Colon (tissue), 2 donors: ENCODE measurements around the gene DCAF7.

ENCODE experiments used
- FAIRE-seq: peaks from 2 replicates; lab custom pipeline; 2012; peaks lifted over from hg19 to GRCh38; lab: Jason Lieb, UNC
- donor health status: control.
- donor health status: control.

The DCAF7 gene

DNA sequence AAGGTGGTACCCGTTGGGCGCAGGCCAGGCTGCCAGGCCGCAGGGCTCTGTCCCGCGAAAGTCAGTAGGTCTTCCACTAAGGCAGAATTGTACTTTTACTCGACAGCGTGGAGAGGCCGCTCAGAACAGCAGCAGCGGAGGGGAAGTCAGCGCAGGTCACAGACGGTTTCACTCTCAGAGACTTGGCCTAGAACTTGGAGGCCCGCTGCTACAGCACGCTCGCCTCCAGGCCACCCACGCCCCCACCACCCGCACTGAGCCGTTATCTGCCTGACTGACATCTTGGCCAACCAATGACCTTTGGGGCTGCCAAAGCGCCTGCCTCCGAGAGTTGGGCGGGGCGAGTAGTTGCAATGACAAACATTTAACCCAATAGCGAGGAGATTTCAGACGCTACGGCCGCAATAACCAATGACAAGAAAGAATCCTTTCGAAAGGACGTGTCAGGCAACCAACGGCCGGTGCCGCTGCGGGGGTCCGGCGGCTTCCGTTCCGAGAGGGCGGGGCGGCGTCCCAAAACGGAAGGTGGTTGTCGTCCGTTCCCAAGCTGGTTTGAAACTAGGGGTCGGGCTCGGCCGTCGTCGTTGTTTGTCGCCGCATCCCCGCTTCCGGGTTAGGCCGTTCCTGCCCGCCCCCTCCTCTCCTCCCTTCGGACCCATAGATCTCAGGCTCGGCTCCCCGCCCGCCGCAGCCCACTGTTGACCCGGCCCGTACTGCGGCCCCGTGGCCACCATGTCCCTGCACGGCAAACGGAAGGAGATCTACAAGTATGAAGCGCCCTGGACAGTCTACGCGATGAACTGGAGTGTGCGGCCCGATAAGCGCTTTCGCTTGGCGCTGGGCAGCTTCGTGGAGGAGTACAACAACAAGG, at the start of gene DCAF7:
Gene DCAF7, plus strand, starts transcription at position 532 of the 871 bp plus-strand sequence. Its CDS starts 201 bp downstream, at position 733.
- FAIRE-seq, result no peak

GRCh38 chr17:63500543-63501390, 49.5 kb upstream of the DCAF7 start:
- FAIRE-seq, result no peak

DNA sequence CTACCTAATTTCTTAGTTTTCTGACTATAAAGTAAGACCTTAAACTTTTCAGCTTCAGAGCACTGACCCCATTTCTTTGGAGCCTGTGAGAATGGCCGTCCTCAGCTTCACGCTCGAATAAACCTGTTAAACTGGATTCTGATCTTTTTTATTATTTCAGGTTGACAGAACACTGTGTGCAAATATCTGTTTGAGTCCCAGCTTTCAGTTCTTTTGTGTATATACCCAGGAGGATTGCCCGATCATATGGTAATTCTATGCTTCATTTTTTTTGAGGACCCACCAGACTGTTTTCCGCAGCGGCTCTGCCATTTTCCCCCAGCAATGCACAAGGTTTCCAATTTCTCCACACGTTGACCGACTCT, 47.0 kb upstream of the DCAF7 start:
- FAIRE-seq, result no peak

GRCh38 chr17:63504261-63504660, 46.0 kb upstream of the DCAF7 start:
- no peak for FAIRE-seq

GRCh38 chr17:63505341-63505740, 44.9 kb upstream of the DCAF7 start:
- no peak for FAIRE-seq

DNA sequence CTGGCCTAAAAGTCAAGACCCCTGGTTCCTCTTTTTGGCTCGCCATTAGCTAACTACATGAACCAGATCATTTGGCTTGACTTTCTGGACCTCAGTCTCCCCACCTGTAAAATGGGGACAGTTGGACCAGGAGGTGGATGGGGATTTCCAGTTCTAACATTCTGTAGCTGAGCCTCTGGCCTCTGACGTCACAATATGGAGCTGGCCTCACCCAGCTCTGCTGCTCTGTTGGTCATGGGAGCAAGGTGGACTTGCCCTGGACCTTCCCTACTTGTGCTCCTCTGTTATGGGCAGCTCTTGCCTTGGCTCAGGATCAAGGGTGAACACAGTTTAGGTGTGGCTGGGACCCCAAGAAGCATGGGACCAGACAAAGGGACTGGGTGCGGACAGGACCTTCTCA, 43.6 kb upstream of the DCAF7 start:
- FAIRE-seq, result no peak

- no peak for FAIRE-seq
Measured at GRCh38 chr17:63511331-63511730, 38.9 kb upstream of the DCAF7 start.

- no peak for FAIRE-seq
Measured at GRCh38 chr17:63512388-63512787, 37.9 kb upstream of the DCAF7 start.

DNA sequence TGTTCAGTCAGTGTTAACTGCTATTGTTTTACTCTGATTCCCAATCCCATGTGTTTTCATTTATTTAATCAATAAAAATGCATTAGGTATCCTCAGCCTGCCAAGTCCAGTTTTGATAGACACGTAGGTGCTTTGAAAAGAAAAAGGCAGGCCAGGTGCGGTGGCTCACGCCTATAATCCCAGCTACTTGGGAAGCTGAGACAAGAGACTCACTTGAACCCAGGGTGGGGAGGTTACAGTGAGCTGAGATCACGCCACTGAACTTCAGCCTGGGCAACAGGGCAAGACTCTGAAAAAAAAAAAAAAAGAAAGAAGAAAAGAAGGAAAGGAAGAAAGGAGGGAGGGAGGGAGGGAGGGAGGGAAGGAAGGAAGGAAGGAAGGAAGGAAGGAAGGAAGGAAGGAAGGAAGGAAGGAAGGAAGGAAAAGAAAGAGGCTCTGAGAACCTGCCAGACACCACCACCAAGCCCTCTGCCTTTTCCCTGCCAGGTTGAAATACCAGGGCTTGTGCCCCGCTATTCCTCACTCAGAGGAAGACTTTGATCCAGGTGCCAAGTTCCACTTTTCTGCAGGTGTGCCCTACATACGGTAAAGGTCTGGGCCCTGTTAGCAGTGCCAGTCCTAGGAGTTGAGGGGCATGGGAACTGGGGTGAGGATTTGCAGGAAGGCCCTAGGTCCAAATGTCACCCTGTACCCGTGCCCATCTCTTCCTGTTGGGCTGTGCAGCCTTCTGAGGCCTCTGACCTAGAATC, 37.2 kb upstream of the DCAF7 start:
- FAIRE-seq, result no peak

GRCh38 chr17:63514477-63514876, 35.8 kb upstream of the DCAF7 start:
- no peak for FAIRE-seq

DNA sequence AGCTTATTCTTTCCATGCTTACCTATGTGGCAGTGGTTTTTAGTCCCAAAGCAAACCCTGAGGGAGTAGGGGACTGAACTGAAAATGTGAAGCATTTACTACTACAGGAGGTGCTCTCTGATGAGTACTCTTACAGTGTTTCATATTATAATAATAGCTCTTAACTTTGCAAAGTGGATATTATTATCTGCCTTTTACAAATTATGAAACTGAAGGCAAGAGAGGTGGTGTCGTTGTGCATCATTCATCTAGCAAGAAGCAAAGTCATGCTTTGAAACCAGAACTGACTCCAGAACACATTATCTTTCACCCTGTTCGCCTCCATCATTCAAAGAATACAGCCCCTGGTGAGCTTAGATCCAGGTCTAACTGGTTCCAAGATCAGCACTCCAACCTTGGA, 35.3 kb upstream of the DCAF7 start:
- FAIRE-seq, result no peak

DNA sequence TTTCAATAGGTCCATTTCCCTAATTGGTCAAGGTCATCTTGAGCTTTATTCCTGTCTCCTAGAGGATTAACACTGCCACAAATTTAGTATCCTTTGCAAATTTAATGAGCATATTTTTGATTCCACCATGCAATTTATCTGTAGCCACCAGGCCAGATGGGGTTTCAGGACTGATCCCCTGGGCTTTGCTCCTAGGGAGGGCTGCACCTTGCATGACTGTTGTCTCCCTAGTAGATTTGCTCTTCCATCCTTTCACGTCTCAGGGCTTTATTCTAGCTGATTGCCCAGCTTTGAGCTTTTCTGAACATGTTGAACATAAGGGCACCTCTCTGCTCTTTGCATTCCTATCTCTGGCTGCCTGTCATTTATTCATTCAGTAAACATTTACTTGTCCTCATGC, 34.9 kb upstream of the DCAF7 start:
- FAIRE-seq, result no peak

- FAIRE-seq, result no peak
Measured at GRCh38 chr17:63516910-63517824, 33.1 kb upstream of the DCAF7 start.

DNA sequence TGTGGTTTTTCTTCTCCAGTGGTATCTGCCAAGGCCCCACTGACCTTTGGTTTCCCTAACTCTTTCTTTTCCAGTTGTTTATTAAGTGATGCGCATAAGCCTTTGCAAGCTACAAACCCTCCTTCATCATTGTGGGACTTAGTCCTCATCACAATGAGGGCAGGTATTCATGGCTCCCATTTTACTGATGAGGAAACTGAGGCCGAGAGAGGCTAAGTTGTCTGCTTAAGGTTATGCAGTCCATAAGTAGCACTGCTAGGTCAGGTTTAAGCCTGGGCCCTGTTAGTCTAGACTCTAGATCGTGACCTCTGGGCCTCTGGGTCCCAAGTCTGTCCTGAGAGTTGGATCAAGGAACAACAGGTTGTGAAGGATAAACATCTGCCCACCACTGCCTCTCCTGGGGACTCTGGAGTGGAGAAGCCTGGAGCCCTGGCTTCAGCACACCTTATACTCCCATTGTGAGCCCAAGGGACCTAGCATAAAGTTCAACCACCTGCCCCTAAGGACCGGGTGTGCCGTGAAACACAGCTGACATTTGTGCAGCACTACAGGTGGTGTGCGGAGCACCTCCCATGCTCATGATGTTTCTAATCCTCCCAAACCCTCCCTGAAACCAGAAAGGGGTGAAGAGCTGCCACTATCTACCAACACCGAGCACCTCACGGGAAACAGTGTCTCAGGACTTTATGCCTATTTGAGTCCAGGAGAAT, 32.3 kb upstream of the DCAF7 start:
- no peak for FAIRE-seq

- FAIRE-seq, result no peak
Measured at GRCh38 chr17:63519116-63519881, 31.0 kb upstream of the DCAF7 start.

GRCh38 chr17:63519972-63520882, 30.1 kb upstream of the DCAF7 start:
- no peak for FAIRE-seq

GRCh38 chr17:63523253-63523855, 26.9 kb upstream of the DCAF7 start, which contains the start of gene KCNH6:
Gene KCNH6, plus strand, starts transcription at chr17:63523358. Its CDS starts 56 bp downstream, at chr17:63523414.
- FAIRE-seq, result no peak

GRCh38 chr17:63524051-63524450, 26.2 kb upstream of the DCAF7 start:
- FAIRE-seq, result no peak
